ENCODE data around the gene NCOA1.

Gene NCOA1

GRCh38 chr2:24493713-24494112, 2.7 kb downstream of the NCOA1 start:
- no peak overlapping the region for H2BK12ac ChIP-seq (ENCODE audit: low read length)
- no peak overlapping the region for H4K91ac ChIP-seq (ENCODE audit: low read depth, low read length, poor library complexity)
- no peak overlapping the region for H2BK15ac ChIP-seq (ENCODE audit: low read length)
- H2AK5ac ChIP-seq (ENCODE audit: low read depth, low read length) = no peak overlapping the region
- peaks cover 11 to 13% of the 10 kb centered on the region in 2 donors for H3K4me1 ChIP-seq (ENCODE audit: control insufficient read depth in 2 of 2, insufficient read depth in 1 of 2, low read depth in 1 of 2, low read length in 2 of 2)
- H3K36me3 ChIP-seq (replicated peaks in 1 of 2; ENCODE audit: control insufficient read depth in 2 of 2, insufficient read depth in 2 of 2, low read length in 2 of 2) = no peaks in the 10 kb centered on the region
- no peak overlapping the region for H4K8ac ChIP-seq (ENCODE audit: low read depth, low read length)
- H3K27me3 ChIP-seq (ENCODE audit: control insufficient read depth in 3 of 3, insufficient read depth in 3 of 3, low read depth in 1 of 3, low read length in 3 of 3) = no peaks in the 10 kb centered on the region
- no peak for DNase-seq (ENCODE audit: low spot score)
- H2BK5ac ChIP-seq (ENCODE audit: low read length) = no peak overlapping the region
- no peak overlapping the region for H3K18ac ChIP-seq (ENCODE audit: low read length)
- WGBS, 2 donors (ENCODE audit: extremely low coverage in 2 of 2, insufficient read length in 2 of 2, insufficient replicate concordance in 1 of 2) = no CpG with 5 or more reads among the region's 1 CpG
- no peak overlapping the region for H3K4me2 ChIP-seq (ENCODE audit: insufficient read depth, low read length, poor library complexity, severe bottlenecking)
- no peak overlapping the region for H2BK120ac ChIP-seq (ENCODE audit: low read depth, low read length)
- H3K23ac ChIP-seq (ENCODE audit: low read depth, low read length, poor library complexity) = no peak overlapping the region
- no peak overlapping the region for H3K4me3 ChIP-seq (ENCODE audit: low read length in 2 of 2)
- no peak overlapping the region for H2AFZ ChIP-seq (ENCODE audit: low read length)
- peaks cover 2% of the 10 kb centered on the region for H3K79me1 ChIP-seq (ENCODE audit: low read depth, low read length)
- no peak overlapping the region for H3K27ac ChIP-seq (replicated peaks; ENCODE audit: low read length)
- no peak overlapping the region for H3K14ac ChIP-seq (ENCODE audit: low read length)
- H3K9ac ChIP-seq (ENCODE audit: low read depth, low read length, poor library complexity) = no peak overlapping the region
- no peak overlapping the region for H3K4ac ChIP-seq (ENCODE audit: low read length)
- H3K9me3 ChIP-seq (replicated peaks in 1 of 2; ENCODE audit: control insufficient read depth in 2 of 2, insufficient read depth in 1 of 2, low read depth in 1 of 2, low read length in 2 of 2) = no peaks in the 10 kb centered on the region

GRCh38 chr2:24494410-24494809, 3.4 kb downstream of the NCOA1 start:
- no peaks in the 10 kb centered on the region for H3K9me3 ChIP-seq (replicated peaks in 1 of 2; ENCODE audit: control insufficient read depth in 2 of 2, insufficient read depth in 1 of 2, low read depth in 1 of 2, low read length in 2 of 2)
- H2BK120ac ChIP-seq (ENCODE audit: low read depth, low read length) = no peak overlapping the region
- H3K4me2 ChIP-seq (ENCODE audit: insufficient read depth, low read length, poor library complexity, severe bottlenecking) = no peak overlapping the region
- no peak overlapping the region for H2AK5ac ChIP-seq (ENCODE audit: low read depth, low read length)
- H3K36me3 ChIP-seq (replicated peaks in 1 of 2; ENCODE audit: control insufficient read depth in 2 of 2, insufficient read depth in 2 of 2, low read length in 2 of 2) = no peaks in the 10 kb centered on the region
- H3K14ac ChIP-seq (ENCODE audit: low read length) = no peak overlapping the region
- no peak overlapping the region for H2BK15ac ChIP-seq (ENCODE audit: low read length)
- no peak overlapping the region for H2BK12ac ChIP-seq (ENCODE audit: low read length)
- peaks cover 10 to 11% of the 10 kb centered on the region in 2 donors for H3K4me1 ChIP-seq (ENCODE audit: control insufficient read depth in 2 of 2, insufficient read depth in 1 of 2, low read depth in 1 of 2, low read length in 2 of 2)
- H3K27me3 ChIP-seq (ENCODE audit: control insufficient read depth in 3 of 3, insufficient read depth in 3 of 3, low read depth in 1 of 3, low read length in 3 of 3) = no peaks in the 10 kb centered on the region
- no CpG with 5 or more reads among the region's 7 CpGs for WGBS, 2 donors (ENCODE audit: extremely low coverage in 2 of 2, insufficient read length in 2 of 2, insufficient replicate concordance in 1 of 2)
- no peak overlapping the region for H3K9ac ChIP-seq (ENCODE audit: low read depth, low read length, poor library complexity)
- no peak overlapping the region for H4K8ac ChIP-seq (ENCODE audit: low read depth, low read length)
- no peak overlapping the region for H3K27ac ChIP-seq (replicated peaks; ENCODE audit: low read length)
- H2AFZ ChIP-seq (ENCODE audit: low read length) = no peak overlapping the region
- DNase-seq (ENCODE audit: low spot score) = no peak
- H3K4me3 ChIP-seq (ENCODE audit: low read length in 2 of 2) = no peak overlapping the region
- no peak overlapping the region for H2BK5ac ChIP-seq (ENCODE audit: low read length)
- no peak overlapping the region for H3K4ac ChIP-seq (ENCODE audit: low read length)
- H3K79me1 ChIP-seq (ENCODE audit: low read depth, low read length) = peaks cover 2% of the 10 kb centered on the region
- no peak overlapping the region for H3K23ac ChIP-seq (ENCODE audit: low read depth, low read length, poor library complexity)
- H3K18ac ChIP-seq (ENCODE audit: low read length) = no peak overlapping the region
- no peak overlapping the region for H4K91ac ChIP-seq (ENCODE audit: low read depth, low read length, poor library complexity)

DNA sequence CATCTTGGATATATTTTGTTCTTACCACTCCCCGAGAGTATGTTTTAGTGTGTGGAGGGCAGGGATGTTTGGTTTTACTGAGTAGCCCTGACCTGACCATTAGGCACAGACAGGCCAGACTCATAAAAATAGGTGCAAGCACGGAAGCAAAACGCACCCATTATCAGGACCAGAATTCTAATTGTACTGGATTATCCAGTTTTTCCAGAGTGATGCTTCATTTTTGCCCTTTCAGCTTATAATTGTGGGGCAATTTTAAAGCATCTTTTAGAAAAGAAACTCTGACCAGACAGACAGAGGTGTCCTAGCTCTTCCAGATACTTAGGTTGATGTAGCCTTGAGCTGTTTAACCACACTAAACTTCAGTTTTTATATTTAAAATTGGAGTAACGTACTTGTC, 4.4 kb downstream of the NCOA1 start:
- H3K4me2 ChIP-seq (ENCODE audit: insufficient read depth, low read length, poor library complexity, severe bottlenecking) = no peak overlapping the region
- H2BK15ac ChIP-seq (ENCODE audit: low read length) = no peak overlapping the region
- no peak overlapping the region for H2BK12ac ChIP-seq (ENCODE audit: low read length)
- H2AK5ac ChIP-seq (ENCODE audit: low read depth, low read length) = no peak overlapping the region
- H3K4ac ChIP-seq (ENCODE audit: low read length) = no peak overlapping the region
- H2BK5ac ChIP-seq (ENCODE audit: low read length) = no peak overlapping the region
- H4K91ac ChIP-seq (ENCODE audit: low read depth, low read length, poor library complexity) = no peak overlapping the region
- no CpG with 5 or more reads among the region's 4 CpGs for whole genome bisulfite sequencing, 2 donors (ENCODE audit: extremely low coverage in 2 of 2, insufficient read length in 2 of 2, insufficient replicate concordance in 1 of 2)
- H3K9ac ChIP-seq (ENCODE audit: low read depth, low read length, poor library complexity) = no peak overlapping the region
- no peak overlapping the region for H3K23ac ChIP-seq (ENCODE audit: low read depth, low read length, poor library complexity)
- H3K79me1 ChIP-seq (ENCODE audit: low read depth, low read length) = peaks cover 2% of the 10 kb centered on the region
- H4K8ac ChIP-seq (ENCODE audit: low read depth, low read length) = no peak overlapping the region
- no peaks in the 10 kb centered on the region for H3K36me3 ChIP-seq (replicated peaks in 1 of 2; ENCODE audit: control insufficient read depth in 2 of 2, insufficient read depth in 2 of 2, low read length in 2 of 2)
- no peak for DNase-seq (ENCODE audit: low spot score)
- no peaks in the 10 kb centered on the region for H3K9me3 ChIP-seq (replicated peaks in 1 of 2; ENCODE audit: control insufficient read depth in 2 of 2, insufficient read depth in 1 of 2, low read depth in 1 of 2, low read length in 2 of 2)
- H2AFZ ChIP-seq (ENCODE audit: low read length) = no peak overlapping the region
- no peak overlapping the region for H3K4me3 ChIP-seq (ENCODE audit: low read length in 2 of 2)
- H3K4me1 ChIP-seq (ENCODE audit: control insufficient read depth in 2 of 2, insufficient read depth in 1 of 2, low read depth in 1 of 2, low read length in 2 of 2) = peaks cover 3 to 4% of the 10 kb centered on the region in 2 donors
- H3K14ac ChIP-seq (ENCODE audit: low read length) = no peak overlapping the region
- H2BK120ac ChIP-seq (ENCODE audit: low read depth, low read length) = no peak overlapping the region
- no peak overlapping the region for H3K18ac ChIP-seq (ENCODE audit: low read length)
- no peak overlapping the region for H3K27ac ChIP-seq (replicated peaks; ENCODE audit: low read length)
- H3K27me3 ChIP-seq (ENCODE audit: control insufficient read depth in 3 of 3, insufficient read depth in 3 of 3, low read depth in 1 of 3, low read length in 3 of 3) = no peaks in the 10 kb centered on the region

DNA sequence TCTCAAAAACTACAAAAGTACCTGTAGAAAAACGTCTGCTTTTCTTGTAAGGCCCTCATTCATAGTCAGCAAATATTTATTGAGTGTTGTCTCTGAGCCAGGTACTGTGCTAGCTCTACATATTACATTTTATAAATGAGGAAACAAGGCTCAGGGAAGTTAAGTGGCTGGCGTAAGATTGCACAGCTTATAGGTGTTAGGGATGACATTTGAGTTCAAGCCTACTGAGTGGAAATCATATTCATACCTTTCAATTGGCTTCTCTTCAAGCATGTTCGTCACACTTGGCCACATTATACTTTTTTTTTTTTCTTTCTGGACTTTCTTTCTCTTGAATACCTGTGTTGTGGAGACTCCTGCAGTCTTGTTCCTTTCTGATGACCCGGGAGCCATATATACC, 5.9 kb downstream of the NCOA1 start:
- no peaks in the 10 kb centered on the region for H3K79me1 ChIP-seq (ENCODE audit: low read depth, low read length)
- no peak overlapping the region for H3K23ac ChIP-seq (ENCODE audit: low read depth, low read length, poor library complexity)
- H2BK12ac ChIP-seq (ENCODE audit: low read length) = no peak overlapping the region
- H3K27me3 ChIP-seq (ENCODE audit: control insufficient read depth in 3 of 3, insufficient read depth in 3 of 3, low read depth in 1 of 3, low read length in 3 of 3) = no peaks in the 10 kb centered on the region
- DNase-seq (ENCODE audit: low spot score) = no peak
- H2BK15ac ChIP-seq (ENCODE audit: low read length) = no peak overlapping the region
- H3K18ac ChIP-seq (ENCODE audit: low read length) = no peak overlapping the region
- H3K9me3 ChIP-seq (replicated peaks in 1 of 2; ENCODE audit: control insufficient read depth in 2 of 2, insufficient read depth in 1 of 2, low read depth in 1 of 2, low read length in 2 of 2) = no peaks in the 10 kb centered on the region
- no peak overlapping the region for H2AFZ ChIP-seq (ENCODE audit: low read length)
- H3K4me1 ChIP-seq (ENCODE audit: control insufficient read depth in 2 of 2, insufficient read depth in 1 of 2, low read depth in 1 of 2, low read length in 2 of 2) = peaks cover 3 to 6% of the 10 kb centered on the region in 2 donors
- H4K8ac ChIP-seq (ENCODE audit: low read depth, low read length) = no peak overlapping the region
- H3K9ac ChIP-seq (ENCODE audit: low read depth, low read length, poor library complexity) = no peak overlapping the region
- no peaks in the 10 kb centered on the region for H3K36me3 ChIP-seq (replicated peaks in 1 of 2; ENCODE audit: control insufficient read depth in 2 of 2, insufficient read depth in 2 of 2, low read length in 2 of 2)
- H3K27ac ChIP-seq (replicated peaks; ENCODE audit: low read length) = no peak overlapping the region
- no peak overlapping the region for H3K4me3 ChIP-seq (ENCODE audit: low read length in 2 of 2)
- no peak overlapping the region for H2BK5ac ChIP-seq (ENCODE audit: low read length)
- no peak overlapping the region for H4K91ac ChIP-seq (ENCODE audit: low read depth, low read length, poor library complexity)
- H3K4ac ChIP-seq (ENCODE audit: low read length) = no peak overlapping the region
- no peak overlapping the region for H3K14ac ChIP-seq (ENCODE audit: low read length)
- H2BK120ac ChIP-seq (ENCODE audit: low read depth, low read length) = no peak overlapping the region
- no CpG with 5 or more reads among the region's 4 CpGs for WGBS, 2 donors (ENCODE audit: extremely low coverage in 2 of 2, insufficient read length in 2 of 2, insufficient replicate concordance in 1 of 2)
- no peak overlapping the region for H2AK5ac ChIP-seq (ENCODE audit: low read depth, low read length)
- H3K4me2 ChIP-seq (ENCODE audit: insufficient read depth, low read length, poor library complexity, severe bottlenecking) = no peak overlapping the region
